ENCODE results near the gene B4GALT3.

- TF ChIP-seq, protein P1, sequence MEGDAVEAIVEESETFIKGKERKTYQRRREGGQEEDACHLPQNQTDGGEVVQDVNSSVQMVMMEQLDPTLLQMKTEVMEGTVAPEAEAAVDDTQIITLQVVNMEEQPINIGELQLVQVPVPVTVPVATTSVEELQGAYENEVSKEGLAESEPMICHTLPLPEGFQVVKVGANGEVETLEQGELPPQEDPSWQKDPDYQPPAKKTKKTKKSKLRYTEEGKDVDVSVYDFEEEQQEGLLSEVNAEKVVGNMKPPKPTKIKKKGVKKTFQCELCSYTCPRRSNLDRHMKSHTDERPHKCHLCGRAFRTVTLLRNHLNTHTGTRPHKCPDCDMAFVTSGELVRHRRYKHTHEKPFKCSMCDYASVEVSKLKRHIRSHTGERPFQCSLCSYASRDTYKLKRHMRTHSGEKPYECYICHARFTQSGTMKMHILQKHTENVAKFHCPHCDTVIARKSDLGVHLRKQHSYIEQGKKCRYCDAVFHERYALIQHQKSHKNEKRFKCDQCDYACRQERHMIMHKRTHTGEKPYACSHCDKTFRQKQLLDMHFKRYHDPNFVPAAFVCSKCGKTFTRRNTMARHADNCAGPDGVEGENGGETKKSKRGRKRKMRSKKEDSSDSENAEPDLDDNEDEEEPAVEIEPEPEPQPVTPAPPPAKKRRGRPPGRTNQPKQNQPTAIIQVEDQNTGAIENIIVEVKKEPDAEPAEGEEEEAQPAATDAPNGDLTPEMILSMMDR (IDR thresholded peaks at IDR 0.05), result no peak
- no peak for TF ChIP-seq POLR2A (IDR thresholded peaks at IDR 0.05)
These were observed 31.5 kb downstream of the B4GALT3 start for GRCh38 chr1:161145832-161146231.
